GM23338 (cell line): ENCODE results near the gene ADIRF. TPM values are rescaled to one million over a fixed set of nuclear protein-coding genes. Genes with fewer than 3 reads are reported as not detected.

Source experiments
- ATAC-seq: fragments of 200-7000 bp; cut with Tn5 transposase; 3 replicates; pipeline ENCODE4 v1.9.1; 2020
- DNase-seq: peaks from one replicate; pipeline ENCODE4 v3.0.0-alpha.2; 2015; ENCODE audit warnings: low spot score
- H2AFZ ChIP-seq: fragments of 200-600 bp; sonication (generic); 2 replicates; pipeline ENCODE4 v1.8.0; 2016; ENCODE audit warnings: antibody characterized with exemption, mild to moderate bottlenecking, moderate library complexity
- H3F3A ChIP-seq: fragments of 200-600 bp; sonication (generic); replicated peaks from 2 replicates; pipeline ENCODE4 v1.8.0; 2017; ENCODE audit warnings: antibody characterized with exemption, mixed run types, low read depth
- H3K27ac ChIP-seq: fragments of 200-600 bp; sonication (generic); 2 replicates; pipeline ENCODE4 v1.6.1; 2016; ENCODE audit warnings: low read depth
- H3K27me3 ChIP-seq: fragments of 200-600 bp; sonication (generic); 2 replicates; pipeline ENCODE4 v1.8.0; 2016; ENCODE audit warnings: mild to moderate bottlenecking, mixed run types, moderate library complexity; ENCODE audit not compliant: insufficient read depth
- H3K36me3 ChIP-seq: fragments of 200-600 bp; sonication (generic); 2 replicates; pipeline ENCODE4 v1.8.0; 2016; ENCODE audit warnings: mild to moderate bottlenecking; ENCODE audit not compliant: insufficient read depth
- H3K4me1 ChIP-seq: fragments of 200-600 bp; sonication (generic); 2 replicates; pipeline ENCODE4 v1.8.0; 2016; ENCODE audit warnings: mild to moderate bottlenecking, moderate library complexity; ENCODE audit not compliant: insufficient read depth
- H3K4me2 ChIP-seq: fragments of 200-600 bp; sonication (generic); 2 replicates; pipeline ENCODE4 v1.7.1; 2017; ENCODE audit warnings: mixed run types
- H3K4me3 ChIP-seq: fragments of 200-600 bp; sonication (generic); 2 replicates; pipeline ENCODE4 v1.6.1; 2016; ENCODE audit warnings: mixed run types
- H3K79me2 ChIP-seq: fragments of 200-600 bp; sonication (generic); replicated peaks from 2 replicates; pipeline ENCODE4 v1.8.0; 2017; ENCODE audit warnings: mild to moderate bottlenecking; ENCODE audit not compliant: insufficient read depth
- H3K9me2 ChIP-seq: fragments of 200-600 bp; sonication (generic); 2 replicates; pipeline ENCODE4 v1.8.0; 2017; ENCODE audit not compliant: insufficient read depth
- H4K20me1 ChIP-seq: fragments of 200-600 bp; sonication (generic); replicated peaks from 2 replicates; pipeline ENCODE4 v1.8.0; 2017; ENCODE audit warnings: mild to moderate bottlenecking; ENCODE audit not compliant: insufficient read depth
- H3K27ac Mint-ChIP-seq: 2 replicates; pipeline ENCODE4 v1.8.0; 2020; ENCODE audit warnings: inconsistent platforms, mild to moderate bottlenecking, moderate library complexity, mixed read lengths
- H3K27me3 Mint-ChIP-seq: 3 replicates; pipeline ENCODE4 v1.8.0; 2022; ENCODE audit warnings: low read depth, mild to moderate bottlenecking, moderate library complexity, mixed read lengths, inconsistent platforms; ENCODE audit not compliant: insufficient read depth, poor library complexity
- H3K36me3 Mint-ChIP-seq: 3 replicates; pipeline ENCODE4 v1.8.0; 2021; ENCODE audit warnings: low read depth, mild to moderate bottlenecking, inconsistent platforms, moderate library complexity, mixed read lengths
- H3K4me1 Mint-ChIP-seq: 3 replicates; pipeline ENCODE4 v1.8.0; 2020; ENCODE audit warnings: mild to moderate bottlenecking, inconsistent platforms, mixed read lengths
- H3K4me3 Mint-ChIP-seq: 3 replicates; pipeline ENCODE4 v1.8.0; 2021; ENCODE audit warnings: moderate library complexity, mild to moderate bottlenecking, inconsistent platforms, mixed read lengths
- H3K9me3 Mint-ChIP-seq: 3 replicates; pipeline ENCODE4 v1.8.0; 2020; ENCODE audit warnings: moderate library complexity, mild to moderate bottlenecking, inconsistent platforms, mixed read lengths
- CREB1 ChIP-seq: fragments of 250-450 bp; sonication (Bioruptor Pico); IDR thresholded peaks from 2 replicates; pipeline ENCODE4 v1.5.0; 2020; ENCODE audit warnings: low read depth, mild to moderate bottlenecking, moderate library complexity
- EZH2phosphoT487 ChIP-seq: fragments of 200-600 bp; sonication (generic); IDR thresholded peaks from one replicate; pipeline ENCODE4 v1.8.1; 2018; ENCODE audit warnings: antibody characterized with exemption; ENCODE audit not compliant: unreplicated experiment
- NANOG ChIP-seq: IDR thresholded peaks from 2 replicates; pipeline ENCODE4 v1.6.1; 2016; ENCODE audit warnings: antibody characterized with exemption, borderline replicate concordance
- REST ChIP-seq: IDR thresholded peaks from one replicate; pipeline ENCODE4 v1.6.1; 2018; ENCODE audit warnings: antibody characterized with exemption; ENCODE audit not compliant: unreplicated experiment
- ZNF114 ChIP-seq: fragments of 250-450 bp; sonication (Bioruptor Pico); IDR thresholded peaks from 2 replicates; pipeline ENCODE4 v1.5.0; 2020; ENCODE audit warnings: mild to moderate bottlenecking, moderate library complexity
- ZNF331 ChIP-seq: fragments of 250-450 bp; sonication (Bioruptor Pico); IDR thresholded peaks from 2 replicates; pipeline ENCODE4 v1.5.0; 2020; ENCODE audit warnings: low read depth, mild to moderate bottlenecking, moderate library complexity
- polyA plus RNA-seq: library from polyadenylated mRNA; unstranded; fragments of >200 nt; fragmentation: Nextera tagmentation; extraction: Ambion mirVana; gene quantifications from 2 replicates; pipeline ENCODE4 v1.2.1, GENCODE V29; 2016
- total RNA-seq: library from RNA; depleted of rRNA; stranded (reverse); fragments of >200 nt; shearing (Covaris generic); gene quantifications from 2 replicates; pipeline ENCODE4 v1.2.3, GENCODE V29; 2014
- TF ChIP-seq, protein P1 (sequence below): IDR thresholded peaks from 2 replicates; pipeline ENCODE4 v1.6.1; 2016; ENCODE audit warnings: antibody characterized with exemption
- TF ChIP-seq, protein P2 (sequence below), 2 experiments: fragments of 200-600 bp in 1 of 2; sonication (generic) in 1 of 2; conservative IDR thresholded peaks; 2 replicates each; pipeline versions ENCODE4 v1.5.1 to v1.6.1; 2016 to 2017; ENCODE audit warnings: antibody characterized with exemption in 2 of 2, low read depth in 2 of 2, mild to moderate bottlenecking in 2 of 2, moderate library complexity in 1 of 2

Gene ADIRF
- total and polyA plus RNA-seq, 2 experiments from 2014 or later, result 1.7 TPM; not detected in 1

DNA sequence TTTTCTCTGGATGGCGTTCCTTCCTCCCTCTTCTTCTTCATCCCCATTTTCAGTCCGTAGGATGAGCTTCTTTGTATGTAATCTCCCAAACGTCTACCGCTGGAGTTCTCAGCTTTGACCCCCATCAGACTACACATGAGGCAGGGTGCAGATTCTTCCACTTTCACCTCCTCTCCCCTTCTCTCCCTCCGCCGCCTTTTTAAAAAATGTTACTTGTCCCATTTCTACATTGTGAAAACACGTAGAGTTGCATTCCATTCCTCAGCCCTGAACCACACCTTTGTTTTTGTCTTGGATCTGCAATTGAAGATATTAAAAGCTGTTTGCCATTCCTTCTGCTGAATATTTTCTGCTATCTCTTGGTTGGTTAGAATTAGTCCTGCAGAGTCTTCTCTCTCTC, 6.2 kb downstream of the ADIRF start:
- no peak for DNase-seq
- no peak overlapping the region for H3K4me3 Mint-ChIP-seq
- no peak overlapping the region for H3K27ac Mint-ChIP-seq
- Histone ChIP-seq H3K27me3 (peaks cover 47% of the 10 kb centered on the region), H3K4me3 (no peak overlapping the region), H3K27ac (no peak overlapping the region), H3F3A (peaks cover 3% of the 10 kb centered on the region; the same call in 1 of the 2 replicates), H3K4me2 (no peak overlapping the region), H3K9me2 (no peaks in the 10 kb centered on the region), H3K36me3 (no peaks in the 10 kb centered on the region), H2AFZ (no peak overlapping the region), H3K79me2 (no peaks in the 10 kb centered on the region), H3K4me1 (peaks cover 18% of the 10 kb centered on the region), H4K20me1 (no peaks in the 10 kb centered on the region)
- peaks cover 35% of the 10 kb centered on the region for H3K27me3 Mint-ChIP-seq
- peaks cover 3% of the 10 kb centered on the region; the same call in 1 of the 3 replicates for H3K9me3 Mint-ChIP-seq
- H3K36me3 Mint-ChIP-seq, result peaks cover 4% of the 10 kb centered on the region; the same call in 2 of the 3 replicates
- TF ChIP-seq CREB1 (CRISPR knock-in tag), result no peak
- TF ChIP-seq, protein P1, sequence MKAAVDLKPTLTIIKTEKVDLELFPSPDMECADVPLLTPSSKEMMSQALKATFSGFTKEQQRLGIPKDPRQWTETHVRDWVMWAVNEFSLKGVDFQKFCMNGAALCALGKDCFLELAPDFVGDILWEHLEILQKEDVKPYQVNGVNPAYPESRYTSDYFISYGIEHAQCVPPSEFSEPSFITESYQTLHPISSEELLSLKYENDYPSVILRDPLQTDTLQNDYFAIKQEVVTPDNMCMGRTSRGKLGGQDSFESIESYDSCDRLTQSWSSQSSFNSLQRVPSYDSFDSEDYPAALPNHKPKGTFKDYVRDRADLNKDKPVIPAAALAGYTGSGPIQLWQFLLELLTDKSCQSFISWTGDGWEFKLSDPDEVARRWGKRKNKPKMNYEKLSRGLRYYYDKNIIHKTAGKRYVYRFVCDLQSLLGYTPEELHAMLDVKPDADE, result no peak
- no peak for TF ChIP-seq NANOG
- no peak for ATAC-seq
- peaks cover 26% of the 10 kb centered on the region for H3K4me1 Mint-ChIP-seq

DNA sequence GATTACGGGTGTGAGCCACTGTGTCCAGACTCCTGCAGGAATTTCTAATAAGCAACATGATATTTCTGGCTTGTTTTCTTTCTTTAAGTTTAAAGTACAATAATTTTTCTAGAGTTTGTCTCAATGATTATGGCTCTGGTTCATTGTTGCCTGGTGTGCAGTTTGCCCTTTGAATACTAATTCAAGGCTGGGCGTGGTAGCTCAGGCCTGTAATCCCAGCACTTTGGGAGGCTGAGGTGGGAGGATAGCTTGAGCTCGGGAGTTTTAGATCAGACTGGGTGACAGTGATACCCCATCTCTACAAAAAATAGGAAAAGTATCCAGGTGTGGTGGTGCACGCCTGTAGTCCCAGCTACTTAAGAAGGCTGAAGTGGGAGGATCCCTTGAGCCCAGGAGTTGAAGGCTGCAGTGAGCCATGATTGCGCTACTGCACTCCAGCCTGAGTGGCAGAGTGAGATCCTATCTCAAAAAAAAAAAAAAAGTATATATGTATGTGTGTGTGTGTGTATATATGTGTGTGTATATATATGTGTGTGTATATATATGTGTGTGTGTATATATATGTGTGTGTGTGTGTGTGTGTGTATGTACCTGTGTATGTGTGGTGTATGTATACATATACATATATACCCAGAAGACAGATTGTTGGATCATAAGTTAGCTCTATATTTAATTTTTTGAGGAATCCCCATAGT, 8.2 kb downstream of the ADIRF start:
- no peak overlapping the region for H3K4me2 ChIP-seq
- no peak overlapping the region for H3K4me3 ChIP-seq
- H4K20me1 ChIP-seq, result no peaks in the 10 kb centered on the region
- Mint-ChIP-seq H3K4me3 (no peak overlapping the region), H3K9me3 (peaks cover 3% of the 10 kb centered on the region; the same call in 1 of the 3 replicates), H3K4me1 (peaks cover 22% of the 10 kb centered on the region), H3K27ac (no peak overlapping the region), H3K36me3 (peaks cover 4% of the 10 kb centered on the region; the same call in 2 of the 3 replicates), H3K27me3 (peaks cover 26% of the 10 kb centered on the region)
- no peaks in the 10 kb centered on the region for H3K79me2 ChIP-seq
- peaks cover 27% of the 10 kb centered on the region for H3K27me3 ChIP-seq
- no peaks in the 10 kb centered on the region for H3K9me2 ChIP-seq
- no peak for DNase-seq
- no peak overlapping the region for H2AFZ ChIP-seq
- H3F3A ChIP-seq, result no peaks in the 10 kb centered on the region; the same call in 1 of the 2 replicates
- ATAC-seq, result no peak
- H3K36me3 ChIP-seq, result no peaks in the 10 kb centered on the region
- no peak overlapping the region for H3K27ac ChIP-seq
- peaks cover 9% of the 10 kb centered on the region; the same call in 1 of the 2 replicates for H3K4me1 ChIP-seq
- TF ChIP-seq EZH2phosphoT487, result no peak
- TF ChIP-seq REST, result no peak
- TF ChIP-seq, protein P2, sequence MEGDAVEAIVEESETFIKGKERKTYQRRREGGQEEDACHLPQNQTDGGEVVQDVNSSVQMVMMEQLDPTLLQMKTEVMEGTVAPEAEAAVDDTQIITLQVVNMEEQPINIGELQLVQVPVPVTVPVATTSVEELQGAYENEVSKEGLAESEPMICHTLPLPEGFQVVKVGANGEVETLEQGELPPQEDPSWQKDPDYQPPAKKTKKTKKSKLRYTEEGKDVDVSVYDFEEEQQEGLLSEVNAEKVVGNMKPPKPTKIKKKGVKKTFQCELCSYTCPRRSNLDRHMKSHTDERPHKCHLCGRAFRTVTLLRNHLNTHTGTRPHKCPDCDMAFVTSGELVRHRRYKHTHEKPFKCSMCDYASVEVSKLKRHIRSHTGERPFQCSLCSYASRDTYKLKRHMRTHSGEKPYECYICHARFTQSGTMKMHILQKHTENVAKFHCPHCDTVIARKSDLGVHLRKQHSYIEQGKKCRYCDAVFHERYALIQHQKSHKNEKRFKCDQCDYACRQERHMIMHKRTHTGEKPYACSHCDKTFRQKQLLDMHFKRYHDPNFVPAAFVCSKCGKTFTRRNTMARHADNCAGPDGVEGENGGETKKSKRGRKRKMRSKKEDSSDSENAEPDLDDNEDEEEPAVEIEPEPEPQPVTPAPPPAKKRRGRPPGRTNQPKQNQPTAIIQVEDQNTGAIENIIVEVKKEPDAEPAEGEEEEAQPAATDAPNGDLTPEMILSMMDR (conservative IDR thresholded peaks at IDR 0.05; ENCODE audit: low read depth in 2 of 2), result no peak
- no peak for TF ChIP-seq NANOG
- no peak for TF ChIP-seq CREB1 (CRISPR knock-in tag)
- no peak for TF ChIP-seq ZNF114
- no peak for TF ChIP-seq ZNF331
